Activated CD8-positive, alpha-beta memory T cell treated with anti-CD3 and anti-CD28 coated beads, Interleukin-2, amount 50 U/mL, for 24 hours (primary cell): ENCODE data around the gene ITFG2.

Experiments
- DNase-seq: peaks from one replicate; pipeline ENCODE4 v3.0.0-alpha.2; 2020; ENCODE audit errors: extremely low read depth

Gene ITFG2

GRCh38 chr12:2795291-2796186, 16.9 kb upstream of the ITFG2 start:
- peak; percentile 28 for DNase-seq

GRCh38 chr12:2796187-2796666, 16.2 kb upstream of the ITFG2 start:
- DNase-seq, result no peak

DNA sequence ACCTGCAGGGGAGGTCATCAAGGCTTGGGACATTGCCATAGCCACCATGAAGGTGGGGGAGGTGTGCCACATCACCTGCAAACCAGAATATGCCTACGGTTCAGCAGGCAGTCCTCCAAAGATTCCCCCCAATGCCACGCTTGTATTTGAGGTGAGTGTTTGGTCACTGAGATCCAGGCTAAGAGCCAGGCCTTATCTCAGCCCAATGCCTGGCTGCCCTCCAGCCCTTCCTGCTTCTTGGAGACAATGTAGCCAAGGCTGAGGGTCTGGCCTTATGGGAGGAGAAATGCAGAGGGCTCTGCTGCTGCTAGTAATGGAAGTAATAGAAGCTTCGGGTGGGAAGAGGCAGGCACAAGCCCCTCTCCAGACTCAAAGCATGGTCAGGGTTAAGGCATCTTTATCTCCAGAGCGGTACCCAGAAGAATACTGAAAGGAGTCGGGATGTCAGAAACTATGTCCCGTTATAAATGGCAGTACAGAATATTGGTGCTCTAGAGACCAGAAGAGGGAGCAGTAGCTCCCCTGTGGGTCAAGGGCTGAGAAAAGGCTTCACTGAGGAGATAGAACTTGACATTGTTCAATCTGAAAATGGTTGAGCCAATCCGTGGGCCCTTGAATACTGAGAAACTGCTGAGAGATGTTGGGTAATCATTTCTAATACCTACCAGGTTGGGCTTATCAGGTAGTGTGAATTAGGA, 14.6 kb upstream of the ITFG2 start:
- no peak for DNase-seq

DNA sequence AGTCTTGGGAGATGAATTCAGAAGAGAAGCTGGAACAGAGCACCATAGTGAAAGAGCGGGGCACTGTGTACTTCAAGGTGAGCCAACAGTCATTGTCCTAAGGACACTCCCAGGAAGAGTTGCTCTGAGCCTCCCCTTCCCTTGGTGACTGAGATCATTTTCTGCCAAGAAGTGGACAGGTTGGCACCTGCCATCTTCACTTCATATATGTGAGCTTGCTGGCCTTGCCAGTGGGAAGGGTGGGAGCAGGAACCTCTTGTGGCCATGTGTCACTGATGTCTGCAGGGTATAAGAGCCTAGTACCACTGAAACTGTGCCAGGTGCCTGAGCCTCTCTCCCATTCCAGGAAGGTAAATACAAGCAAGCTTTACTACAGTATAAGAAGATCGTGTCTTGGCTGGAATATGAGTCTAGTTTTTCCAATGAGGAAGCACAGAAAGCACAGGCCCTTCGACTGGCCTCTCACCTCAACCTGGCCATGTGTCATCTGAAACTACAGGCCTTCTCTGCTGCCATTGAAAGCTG, 12.4 kb upstream of the ITFG2 start:
- no peak for DNase-seq

GRCh38 chr12:2801044-2801783, 11.3 kb upstream of the ITFG2 start:
- no peak for DNase-seq

DNA sequence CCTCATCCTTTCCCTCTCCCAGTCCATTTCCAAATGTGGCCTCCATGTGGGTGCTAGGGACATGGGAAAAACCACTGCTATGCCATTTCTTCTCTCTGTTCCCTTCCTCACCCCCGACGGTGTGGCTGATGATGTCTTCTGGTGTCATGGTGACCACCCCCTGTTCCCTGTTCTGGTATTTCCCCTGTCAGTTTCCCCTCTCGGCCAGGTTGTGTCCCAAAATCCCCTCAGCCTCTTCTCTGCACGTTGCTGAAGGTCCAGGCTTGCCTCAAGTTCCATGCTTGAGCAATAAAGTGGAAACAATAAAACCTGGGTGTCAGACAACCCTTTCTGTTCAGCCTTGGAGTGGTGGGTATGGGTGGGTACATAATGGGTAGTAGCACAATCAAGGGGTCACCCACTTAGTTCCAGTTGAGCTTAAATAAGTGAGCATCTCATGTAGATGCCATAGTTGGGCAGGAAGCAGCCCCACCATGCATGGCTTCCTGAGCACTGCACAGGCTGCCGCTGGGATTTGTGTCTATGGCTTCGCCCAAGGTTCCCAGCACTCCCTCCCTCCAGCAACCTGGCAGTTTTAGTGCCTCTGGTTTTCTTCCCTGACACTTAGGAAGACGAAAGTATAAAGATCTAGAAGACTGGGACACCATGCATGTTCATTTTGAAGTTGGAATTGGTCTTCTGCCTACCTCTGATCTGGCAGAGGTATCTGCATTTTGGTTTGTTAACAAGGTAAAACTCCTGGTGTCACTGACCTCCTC, 8.7 kb upstream of the ITFG2 start:
- no peak for DNase-seq

GRCh38 chr12:2804393-2805142, 7.9 kb upstream of the ITFG2 start:
- DNase-seq, result no peak

DNA sequence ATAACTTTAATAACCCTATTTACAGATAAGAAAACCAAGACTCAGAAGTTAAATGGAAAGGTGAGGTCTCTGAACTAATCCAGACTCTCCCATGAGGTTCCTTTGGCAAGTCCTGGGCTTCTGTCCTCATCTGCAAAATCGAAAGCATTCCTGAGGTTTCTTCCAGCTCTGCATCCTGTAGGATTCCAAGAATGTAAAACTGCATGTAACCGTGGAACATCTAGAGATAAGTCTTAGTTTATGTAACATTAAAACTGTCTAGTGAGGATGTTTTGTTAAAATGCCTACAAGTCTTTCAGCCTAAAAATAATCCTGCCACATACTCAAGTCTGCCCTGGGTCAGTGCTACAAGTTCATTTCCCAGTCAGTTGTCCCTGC, 7.3 kb upstream of the ITFG2 start:
- DNase-seq, result no peak

DNA sequence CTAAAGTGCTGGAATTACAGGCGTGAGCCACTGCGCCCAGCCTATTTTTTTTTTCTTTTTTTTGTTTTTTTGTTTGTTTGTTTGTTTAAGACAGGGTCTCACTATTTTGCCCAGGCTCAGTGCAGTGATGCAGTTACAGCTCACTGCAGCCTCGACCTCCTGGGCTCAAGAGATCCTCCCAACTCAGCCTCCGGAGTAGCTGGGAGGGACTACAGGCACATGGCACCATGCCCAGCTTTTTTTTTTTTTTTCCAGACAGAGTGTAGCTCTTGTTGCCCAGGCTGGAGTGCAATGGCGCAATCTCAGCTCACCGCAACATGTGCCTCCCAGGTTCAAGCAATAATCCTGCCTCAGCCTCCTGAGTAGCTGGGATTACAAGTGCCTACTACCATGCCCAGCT, 5.8 kb upstream of the ITFG2 start:
- no peak for DNase-seq

DNA sequence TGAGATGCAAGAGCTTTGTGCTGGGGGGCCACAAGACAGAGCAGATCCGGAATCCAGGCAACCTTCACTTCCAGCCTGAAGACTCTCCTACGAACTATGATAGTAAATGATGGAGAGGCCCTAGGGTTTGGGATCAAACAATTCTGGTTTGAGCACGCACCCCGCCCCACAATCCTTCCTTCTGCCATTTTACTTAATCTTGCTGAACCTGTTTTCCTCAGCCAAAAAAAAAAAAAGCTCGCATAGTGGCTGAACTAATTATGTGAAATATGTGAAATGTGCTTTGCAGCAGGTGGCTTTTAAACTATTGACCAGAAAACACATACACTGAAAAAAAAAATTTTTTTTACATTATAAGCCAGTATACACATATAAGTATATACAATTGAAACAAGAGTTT, 667 bp upstream of the ITFG2 start:
- no peak for DNase-seq

DNA sequence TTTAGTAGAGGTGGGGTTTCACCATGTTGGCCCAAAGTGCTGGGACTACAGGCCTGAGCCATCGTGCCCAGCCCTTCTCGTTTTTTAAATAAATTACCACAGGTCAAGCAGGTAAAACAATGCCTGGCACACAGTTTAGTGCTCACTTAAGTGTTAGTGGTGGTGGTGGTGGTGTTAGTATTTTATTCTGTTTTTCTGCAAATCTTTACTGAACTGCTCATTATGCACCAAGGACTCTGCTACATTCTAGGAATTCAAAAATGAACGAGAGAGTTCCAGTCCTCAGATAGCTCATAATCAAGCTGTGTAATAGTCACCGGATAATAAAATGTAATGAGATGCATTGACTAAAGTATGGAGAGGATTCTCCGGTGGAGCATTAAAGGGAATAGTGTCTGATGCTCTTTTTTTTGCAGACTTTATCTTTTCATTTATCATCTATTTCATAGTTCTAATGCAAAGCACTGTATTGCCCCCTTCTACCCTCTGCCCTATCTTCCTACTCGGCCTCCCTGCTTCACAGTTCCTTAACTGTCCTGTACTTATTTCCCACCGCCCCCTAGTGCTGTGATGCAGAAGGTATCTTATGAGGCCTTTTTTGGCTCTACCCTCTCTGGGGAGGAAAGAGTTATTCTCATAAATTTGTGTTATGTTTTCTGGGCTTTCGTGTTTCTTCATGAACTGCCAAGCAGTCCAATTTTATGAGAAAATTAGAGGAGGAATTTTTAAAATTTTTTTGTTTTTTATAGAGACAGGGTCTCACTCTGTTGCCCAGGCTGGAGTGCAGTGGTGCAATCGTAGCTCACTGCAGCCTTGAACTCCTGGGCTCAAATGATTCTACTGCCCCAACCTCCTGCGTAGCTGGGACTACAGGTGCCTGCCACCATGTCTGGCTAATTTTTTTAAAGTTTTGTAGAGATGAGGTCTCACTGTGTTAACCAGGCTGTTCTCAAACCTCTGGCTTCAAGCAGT, 1.0 kb downstream of the ITFG2 start:
- DNase-seq, result peak; percentile 14

GRCh38 chr12:2819810-2820209, 7.3 kb downstream of the ITFG2 start:
- DNase-seq, result no peak

- no peak for DNase-seq
Measured at GRCh38 chr12:2820432-2820831, 8.0 kb downstream of the ITFG2 start.

DNA sequence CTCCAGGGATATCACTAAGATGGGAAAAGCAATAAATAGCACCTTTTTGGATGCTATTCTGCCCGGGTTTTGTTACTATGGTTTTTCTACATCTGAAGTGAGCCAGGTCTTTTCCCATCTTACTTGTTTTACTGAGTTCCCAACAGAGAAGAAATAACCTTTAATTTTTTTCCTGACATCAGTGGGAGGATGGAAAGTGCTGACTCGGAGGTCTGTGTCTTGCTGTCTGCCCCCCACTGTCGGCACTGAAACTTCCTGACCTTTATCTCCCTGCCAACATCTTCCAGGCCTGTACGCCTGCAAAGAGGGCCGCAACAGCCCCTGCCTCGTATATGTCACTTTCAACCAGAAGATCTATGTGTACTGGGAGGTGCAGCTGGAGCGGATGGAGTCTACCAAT, 11.0 kb downstream of the ITFG2 start:
- DNase-seq, result no peak

DNA sequence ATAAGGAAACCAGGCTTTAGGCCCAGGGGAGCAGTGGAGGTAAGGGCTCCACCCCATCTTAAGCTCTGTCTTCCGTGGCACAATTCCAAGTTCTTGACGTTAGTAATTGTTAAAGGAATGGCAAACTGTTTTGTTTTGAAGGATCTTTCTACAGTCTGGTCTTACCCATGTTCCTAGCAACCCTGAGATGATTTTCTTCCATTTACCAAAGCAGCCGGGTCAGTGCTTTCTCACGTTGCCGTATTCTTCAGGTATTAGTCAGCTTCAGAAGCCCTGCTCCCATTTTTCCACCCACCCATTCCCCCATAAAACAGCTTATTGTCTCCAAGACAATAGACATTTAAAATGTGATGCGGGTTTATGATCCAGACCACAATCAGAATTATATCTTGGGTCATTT, 12.1 kb downstream of the ITFG2 start:
- DNase-seq, result no peak

DNA sequence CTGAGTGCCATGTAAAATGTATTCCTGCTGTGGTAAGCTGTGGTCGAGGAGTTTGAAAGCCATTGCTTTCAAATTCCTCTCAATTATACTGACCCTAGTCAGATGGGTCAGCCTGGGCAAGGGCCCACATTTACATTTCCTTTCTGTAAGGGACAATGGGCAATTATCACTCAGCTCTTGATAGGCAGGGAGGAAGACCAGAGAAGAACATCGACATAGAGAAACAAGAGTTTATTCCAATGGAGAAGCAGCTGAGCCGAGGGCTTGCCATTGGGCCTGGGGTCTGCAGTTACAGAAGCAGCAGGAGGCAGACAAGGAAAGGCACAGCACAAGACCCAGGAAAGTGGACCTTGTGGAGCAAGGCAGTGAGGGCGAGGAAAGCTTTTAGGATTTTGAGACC, 12.7 kb downstream of the ITFG2 start:
- no peak for DNase-seq

GRCh38 chr12:2826036-2826435, 13.6 kb downstream of the ITFG2 start:
- no peak for DNase-seq

- DNase-seq, result no peak
Measured at GRCh38 chr12:2826721-2827515, 14.4 kb downstream of the ITFG2 start.

DNA sequence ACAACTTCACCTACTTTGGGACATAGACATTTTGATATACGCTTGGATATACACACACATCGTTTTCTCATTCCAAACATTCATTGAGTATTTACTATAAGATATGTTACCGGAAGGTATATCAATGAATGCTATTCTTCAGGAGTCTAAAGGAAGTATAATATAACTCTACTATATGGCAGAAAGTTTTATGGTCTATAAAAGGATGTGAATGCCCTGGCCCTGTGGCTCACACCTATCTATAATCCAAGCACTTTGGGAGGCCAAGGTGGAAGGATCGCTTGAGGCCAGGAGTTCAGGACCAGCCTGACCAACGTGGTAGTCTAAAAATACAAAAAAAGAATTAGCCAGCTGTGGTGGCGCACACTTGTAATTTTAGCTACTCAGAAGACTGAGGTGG, 16.8 kb downstream of the ITFG2 start:
- no peak for DNase-seq
